Peyer's patch (tissue), 4 donors: ENCODE results near the gene ASF1B.

ENCODE experiments used
- POLR2A ChIP-seq, 2 donors: fragments of 450-650 bp; IDR thresholded peaks; one replicate each; pipeline ENCODE4 v1.5.1; 2017; ENCODE audit warnings: antibody characterized with exemption in 2 of 2, mild to moderate bottlenecking in 2 of 2, moderate library complexity in 2 of 2
- TF ChIP-seq, protein P1 (sequence below), 6 experiments: fragments of 450-650 bp in 4 of 6; fragments of 200-600 bp in 2 of 6; sonication (generic) in 1 of 6; IDR thresholded peaks; one replicate each; pipeline ENCODE4 v1.5.1; 2017 to 2019; ENCODE audit warnings: antibody characterized with exemption in 6 of 6, mild to moderate bottlenecking in 3 of 6, moderate library complexity in 1 of 6

DNA sequence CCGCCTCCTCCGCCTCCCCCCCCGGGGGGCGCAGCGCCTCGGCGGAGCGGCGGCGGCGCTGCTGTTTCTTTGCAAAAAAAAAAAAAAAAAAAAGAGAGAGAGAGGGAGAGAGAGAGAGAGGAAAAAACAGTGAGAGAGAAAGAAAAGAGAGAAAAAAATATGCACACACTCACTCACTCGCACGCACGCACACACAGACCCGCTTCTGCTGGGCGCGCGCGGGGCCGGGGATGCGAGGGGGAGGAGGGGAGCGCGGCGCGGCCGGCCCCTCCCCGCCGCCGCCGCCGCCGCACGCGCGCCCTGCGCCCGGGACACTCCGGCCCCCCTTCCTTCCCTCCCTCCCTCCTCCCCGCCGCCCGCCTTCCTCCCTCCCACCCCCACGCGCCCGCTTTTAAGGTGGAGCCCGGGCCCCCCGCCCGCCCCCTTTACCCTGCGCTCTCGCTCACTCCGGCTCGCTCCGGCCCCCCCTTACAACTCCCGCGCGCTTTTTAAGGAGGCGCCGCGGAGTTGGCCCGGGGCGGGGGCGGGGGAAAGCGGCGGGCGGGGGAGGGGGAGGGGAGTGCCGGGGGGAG, 45.8 kb downstream of the ASF1B start, which contains the start of gene SAMD1:
- TF ChIP-seq, protein P1, sequence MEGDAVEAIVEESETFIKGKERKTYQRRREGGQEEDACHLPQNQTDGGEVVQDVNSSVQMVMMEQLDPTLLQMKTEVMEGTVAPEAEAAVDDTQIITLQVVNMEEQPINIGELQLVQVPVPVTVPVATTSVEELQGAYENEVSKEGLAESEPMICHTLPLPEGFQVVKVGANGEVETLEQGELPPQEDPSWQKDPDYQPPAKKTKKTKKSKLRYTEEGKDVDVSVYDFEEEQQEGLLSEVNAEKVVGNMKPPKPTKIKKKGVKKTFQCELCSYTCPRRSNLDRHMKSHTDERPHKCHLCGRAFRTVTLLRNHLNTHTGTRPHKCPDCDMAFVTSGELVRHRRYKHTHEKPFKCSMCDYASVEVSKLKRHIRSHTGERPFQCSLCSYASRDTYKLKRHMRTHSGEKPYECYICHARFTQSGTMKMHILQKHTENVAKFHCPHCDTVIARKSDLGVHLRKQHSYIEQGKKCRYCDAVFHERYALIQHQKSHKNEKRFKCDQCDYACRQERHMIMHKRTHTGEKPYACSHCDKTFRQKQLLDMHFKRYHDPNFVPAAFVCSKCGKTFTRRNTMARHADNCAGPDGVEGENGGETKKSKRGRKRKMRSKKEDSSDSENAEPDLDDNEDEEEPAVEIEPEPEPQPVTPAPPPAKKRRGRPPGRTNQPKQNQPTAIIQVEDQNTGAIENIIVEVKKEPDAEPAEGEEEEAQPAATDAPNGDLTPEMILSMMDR (IDR thresholded peaks at IDR 0.05): no peak
- TF ChIP-seq POLR2A (IDR thresholded peaks at IDR 0.05): no peak
